DMS53 treated with DMSO at 0.1 percent for 48 hours (cell line): ENCODE data around the gene ZBTB16.

Source experiments
- DNase-seq: peaks from one replicate; lab custom pipeline; 2025; ENCODE audit not compliant: unreplicated experiment; lab: John Stamatoyannopoulos, UW

ZBTB16 gene

GRCh38 chr11:114180301-114181055 is 121.0 kb downstream of the ZBTB16 start:
- peak; percentile 38 for DNase-seq

GRCh38 chr11:114181195-114181594 is 121.7 kb downstream of the ZBTB16 start:
- no peak for DNase-seq

GRCh38 chr11:114181752-114182151 is 122.2 kb downstream of the ZBTB16 start:
- DNase-seq, result no peak

- no peak for DNase-seq
Measured at GRCh38 chr11:114182471-114183043, 123.0 kb downstream of the ZBTB16 start.

GRCh38 chr11:114183044-114183511 is 123.6 kb downstream of the ZBTB16 start:
- no peak for DNase-seq

- DNase-seq, result no peak
Measured at GRCh38 chr11:114185436-114185835, 125.9 kb downstream of the ZBTB16 start.

GRCh38 chr11:114187173-114187572 is 127.7 kb downstream of the ZBTB16 start:
- no peak for DNase-seq

GRCh38 chr11:114188851-114189570 is 129.5 kb downstream of the ZBTB16 start:
- no peak for DNase-seq

- no peak for DNase-seq
Measured at GRCh38 chr11:114190630-114191029, 131.1 kb downstream of the ZBTB16 start.

- DNase-seq, result no peak
Measured at GRCh38 chr11:114191893-114192292, 132.4 kb downstream of the ZBTB16 start.

GRCh38 chr11:114192841-114193389 is 133.4 kb downstream of the ZBTB16 start:
- no peak for DNase-seq

- DNase-seq, result no peak
Measured at GRCh38 chr11:114193730-114194679, 134.5 kb downstream of the ZBTB16 start.

- DNase-seq, result no peak
Measured at GRCh38 chr11:114194702-114195101, 135.2 kb downstream of the ZBTB16 start.

GRCh38 chr11:114195151-114195550 is 135.6 kb downstream of the ZBTB16 start:
- DNase-seq, result no peak

GRCh38 chr11:114195981-114196731 is 136.6 kb downstream of the ZBTB16 start:
- DNase-seq, result no peak

GRCh38 chr11:114196997-114197703 is 137.6 kb downstream of the ZBTB16 start:
- no peak for DNase-seq

- DNase-seq, result no peak
Measured at GRCh38 chr11:114197799-114198500, 138.4 kb downstream of the ZBTB16 start.

- DNase-seq, result no peak
Measured at GRCh38 chr11:114199051-114199450, 139.5 kb downstream of the ZBTB16 start.
